Gastrocnemius medialis (tissue), 4 donors: ENCODE results near the gene GTF3C1.

Experiments used
- POLR2A ChIP-seq, 2 donors: fragments of 450-650 bp; IDR thresholded peaks; one replicate each; pipeline ENCODE4 v1.6.1; 2017; ENCODE audit warnings: antibody characterized with exemption in 2 of 2, mild to moderate bottlenecking in 2 of 2, moderate library complexity in 2 of 2
- TF ChIP-seq, protein P1 (sequence below), 5 experiments: fragments of 450-650 bp in 3 of 5; fragments of 200-600 bp in 2 of 5; sonication (generic) in 2 of 5; IDR thresholded peaks in 4 of 5; conservative IDR thresholded peaks in 1 of 5; 1 replicate in 4 of 5; 2 replicates in 1 of 5; pipeline ENCODE4 v1.5.1; 2016 to 2019; ENCODE audit warnings: antibody characterized with exemption in 5 of 5, mild to moderate bottlenecking in 3 of 5, moderate library complexity in 3 of 5

GRCh38 chr16:27426423-27427408, 123.0 kb downstream of the GTF3C1 start:
- TF ChIP-seq POLR2A (IDR thresholded peaks at IDR 0.05): no peak
- TF ChIP-seq, protein P1, sequence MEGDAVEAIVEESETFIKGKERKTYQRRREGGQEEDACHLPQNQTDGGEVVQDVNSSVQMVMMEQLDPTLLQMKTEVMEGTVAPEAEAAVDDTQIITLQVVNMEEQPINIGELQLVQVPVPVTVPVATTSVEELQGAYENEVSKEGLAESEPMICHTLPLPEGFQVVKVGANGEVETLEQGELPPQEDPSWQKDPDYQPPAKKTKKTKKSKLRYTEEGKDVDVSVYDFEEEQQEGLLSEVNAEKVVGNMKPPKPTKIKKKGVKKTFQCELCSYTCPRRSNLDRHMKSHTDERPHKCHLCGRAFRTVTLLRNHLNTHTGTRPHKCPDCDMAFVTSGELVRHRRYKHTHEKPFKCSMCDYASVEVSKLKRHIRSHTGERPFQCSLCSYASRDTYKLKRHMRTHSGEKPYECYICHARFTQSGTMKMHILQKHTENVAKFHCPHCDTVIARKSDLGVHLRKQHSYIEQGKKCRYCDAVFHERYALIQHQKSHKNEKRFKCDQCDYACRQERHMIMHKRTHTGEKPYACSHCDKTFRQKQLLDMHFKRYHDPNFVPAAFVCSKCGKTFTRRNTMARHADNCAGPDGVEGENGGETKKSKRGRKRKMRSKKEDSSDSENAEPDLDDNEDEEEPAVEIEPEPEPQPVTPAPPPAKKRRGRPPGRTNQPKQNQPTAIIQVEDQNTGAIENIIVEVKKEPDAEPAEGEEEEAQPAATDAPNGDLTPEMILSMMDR (IDR thresholded peaks at IDR 0.05 in 4 of 5, conservative IDR thresholded peaks at IDR 0.05 in 1 of 5): no peak
